ENCODE data around the gene SPATA13. TPM values are rescaled to one million over a fixed set of nuclear protein-coding genes. Genes with fewer than 3 reads are reported as not detected.

SPATA13 gene
- total and polyA plus RNA-seq, 11 donors = 5.4 to 20.1 (median 8.6) TPM

DNA sequence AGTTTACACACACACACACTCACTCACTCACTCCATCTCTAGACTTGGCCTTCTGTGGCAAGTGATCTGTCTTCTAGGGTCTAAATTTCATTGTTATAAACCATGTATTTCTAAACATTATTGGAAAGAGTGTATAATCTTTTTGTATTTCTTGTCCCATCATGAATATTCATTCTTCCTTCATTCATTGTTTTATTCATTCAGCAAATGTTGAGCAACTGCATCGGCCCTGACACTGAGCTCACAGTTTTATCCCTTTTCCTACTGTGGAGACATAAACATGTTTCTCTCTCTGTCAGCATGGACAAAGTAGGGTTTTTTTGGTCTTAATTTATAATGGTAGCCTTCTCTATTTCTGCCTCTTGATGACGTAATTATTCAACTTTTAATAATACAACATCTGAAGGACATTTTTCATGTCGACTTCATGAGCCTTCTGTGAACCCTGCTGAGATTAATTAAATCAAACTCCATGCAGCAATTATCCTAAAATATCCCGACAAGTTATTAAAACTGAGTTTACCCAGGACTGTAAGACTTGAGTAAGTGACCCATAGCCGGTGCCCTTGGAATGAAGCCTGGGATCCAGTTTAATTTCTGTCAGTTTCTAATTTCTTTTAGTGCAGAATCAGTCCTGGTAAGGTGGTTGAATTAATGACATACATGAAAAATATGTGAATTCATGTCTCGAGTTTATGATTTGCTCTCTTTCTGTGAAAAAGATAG lies 7.3 kb downstream of the SPATA13 start:
- H3K4me1 ChIP-seq = peaks cover 0 to 10% (median 0%) of the 10 kb centered on the region in 12 donors
- no peaks in the 10 kb centered on the region for H3K27me3 ChIP-seq
- no peak for TF ChIP-seq POLR2A (IDR thresholded peaks at IDR 0.05)
- TF ChIP-seq, protein P1, sequence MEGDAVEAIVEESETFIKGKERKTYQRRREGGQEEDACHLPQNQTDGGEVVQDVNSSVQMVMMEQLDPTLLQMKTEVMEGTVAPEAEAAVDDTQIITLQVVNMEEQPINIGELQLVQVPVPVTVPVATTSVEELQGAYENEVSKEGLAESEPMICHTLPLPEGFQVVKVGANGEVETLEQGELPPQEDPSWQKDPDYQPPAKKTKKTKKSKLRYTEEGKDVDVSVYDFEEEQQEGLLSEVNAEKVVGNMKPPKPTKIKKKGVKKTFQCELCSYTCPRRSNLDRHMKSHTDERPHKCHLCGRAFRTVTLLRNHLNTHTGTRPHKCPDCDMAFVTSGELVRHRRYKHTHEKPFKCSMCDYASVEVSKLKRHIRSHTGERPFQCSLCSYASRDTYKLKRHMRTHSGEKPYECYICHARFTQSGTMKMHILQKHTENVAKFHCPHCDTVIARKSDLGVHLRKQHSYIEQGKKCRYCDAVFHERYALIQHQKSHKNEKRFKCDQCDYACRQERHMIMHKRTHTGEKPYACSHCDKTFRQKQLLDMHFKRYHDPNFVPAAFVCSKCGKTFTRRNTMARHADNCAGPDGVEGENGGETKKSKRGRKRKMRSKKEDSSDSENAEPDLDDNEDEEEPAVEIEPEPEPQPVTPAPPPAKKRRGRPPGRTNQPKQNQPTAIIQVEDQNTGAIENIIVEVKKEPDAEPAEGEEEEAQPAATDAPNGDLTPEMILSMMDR (IDR thresholded peaks at IDR 0.05) = no peak
- intact Hi-C loops (cut with DNase I) = loop anchor here in 4 of 10 donors (5.0 to 10.0 kb wide), 4 partner anchors 47 to 113 kb away; no protein-coding TSS in a partner anchor
- H3K27ac ChIP-seq = no peak overlapping the region
- H3K36me3 ChIP-seq = peaks cover 0 to 8% (median 0%) of the 10 kb centered on the region in 9 donors
- no peaks in the 10 kb centered on the region for H3K9me3 ChIP-seq
- WGBS, 4 donors = 79 to 91% (median 88%) methylated on average over 6 of the region's 6 CpGs
- no peak overlapping the region for H3K4me3 ChIP-seq
- ATAC-seq (no peak), DNase-seq (no peak)

DNA sequence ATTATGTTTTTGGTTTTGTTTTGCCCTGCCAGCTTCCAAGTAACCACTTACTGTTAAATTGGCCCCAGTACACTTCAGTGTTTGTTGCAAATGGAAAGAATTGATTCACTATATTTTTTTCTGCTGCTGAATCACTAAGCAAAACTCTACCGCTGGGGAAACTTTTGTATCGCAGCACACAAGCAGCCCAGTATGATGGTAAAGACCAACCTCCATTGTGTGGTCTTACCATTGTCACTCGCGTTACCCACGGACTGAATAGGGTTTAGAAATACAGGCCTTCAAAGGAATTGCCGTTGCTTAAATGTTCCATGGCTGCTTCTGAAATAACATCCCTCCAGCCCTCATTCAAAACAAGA lies 7.9 kb downstream of the SPATA13 start:
- peaks cover 0 to 8% (median 0%) of the 10 kb centered on the region in 9 donors for H3K36me3 ChIP-seq
- H3K27me3 ChIP-seq = no peaks in the 10 kb centered on the region
- peaks cover 0 to 11% (median 0%) of the 10 kb centered on the region in 12 donors for H3K4me1 ChIP-seq
- intact Hi-C loops (cut with DNase I) = loop anchor here in 4 of 10 donors (5.0 to 10.0 kb wide), 4 partner anchors 46 to 114 kb away; no protein-coding TSS in a partner anchor
- ATAC-seq (no peak), DNase-seq (no peak)
- H3K27ac ChIP-seq = peak overlapping the region in 1 of 12 donors; percentile 9
- no peaks in the 10 kb centered on the region for H3K9me3 ChIP-seq
- H3K4me3 ChIP-seq = no peak overlapping the region
- WGBS, 4 donors = 66 to 87% (median 78%) methylated on average over 6 of the region's 6 CpGs
- no peak for TF ChIP-seq POLR2A (IDR thresholded peaks at IDR 0.05)
- TF ChIP-seq, protein P1 (IDR thresholded peaks at IDR 0.05) = no peak

DNA sequence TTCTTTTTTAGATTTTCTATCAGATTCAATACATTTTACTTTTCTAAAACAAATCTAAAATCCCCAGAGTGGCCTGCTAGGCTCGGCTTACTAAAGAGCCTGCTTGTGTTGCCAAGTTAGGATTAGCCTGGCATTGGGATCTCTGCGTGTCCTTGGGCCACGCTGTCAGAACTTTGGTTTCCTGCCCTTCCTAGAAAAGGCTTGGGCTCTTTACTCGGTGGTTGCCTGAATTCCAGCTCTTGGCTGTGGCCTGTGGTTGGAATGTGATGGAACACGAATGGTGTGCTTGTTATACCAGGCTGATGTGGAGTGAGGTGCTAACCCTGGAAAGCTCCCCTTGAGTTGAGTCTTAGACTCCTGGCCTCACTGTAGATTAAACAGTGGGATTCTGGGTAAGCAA lies 8.5 kb downstream of the SPATA13 start:
- DNase-seq = no peak
- Histone ChIP-seq H3K36me3 (peaks cover 0 to 8% (median 0%) of the 10 kb centered on the region in 9 donors), H3K4me3 (no peak overlapping the region), H3K27me3 (no peaks in the 10 kb centered on the region), H3K9me3 (no peaks in the 10 kb centered on the region), H3K4me1 (peaks cover 0 to 16% (median 0%) of the 10 kb centered on the region in 12 donors), H3K27ac (peak overlapping the region in 1 of 12 donors; percentile 9)
- TF ChIP-seq, protein P1 (IDR thresholded peaks at IDR 0.05) = no peak
- TF ChIP-seq POLR2A (IDR thresholded peaks at IDR 0.05) = no peak
- intact Hi-C loops (cut with DNase I) = loop anchor here in 4 of 10 donors (5.0 to 10.0 kb wide), 4 partner anchors 46 to 114 kb away; no protein-coding TSS in a partner anchor
- ATAC-seq = peak in 1 of 4 donors; percentile 18
- 41 to 69% (median 46%) methylated on average over 5 of the region's 5 CpGs for WGBS, 4 donors

DNA sequence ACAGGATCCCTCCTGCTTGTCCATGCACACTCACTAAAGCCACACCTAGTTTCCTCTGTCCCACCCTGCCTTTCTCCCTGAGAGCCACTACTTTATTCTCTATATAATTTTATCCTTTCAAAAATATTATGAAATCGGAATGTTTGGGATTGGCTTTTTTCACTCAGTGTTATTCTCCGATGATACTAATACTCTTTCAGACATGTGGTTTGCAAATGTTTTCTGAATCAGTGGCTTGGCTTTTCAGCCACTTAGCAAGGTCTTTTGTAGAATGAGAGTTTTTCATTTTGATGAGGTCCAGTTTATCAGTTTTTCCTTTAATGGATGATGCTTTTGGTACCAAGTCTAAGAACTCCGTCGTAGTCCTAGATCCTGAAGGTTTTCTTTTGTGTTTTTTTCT lies 11.6 kb downstream of the SPATA13 start:
- intact Hi-C loops (cut with DNase I) = no loop called here
- DNase-seq (no peak), ATAC-seq (no peak)
- Histone ChIP-seq H3K4me3 (no peak overlapping the region), H3K36me3 (no peaks in the 10 kb centered on the region), H3K9me3 (no peaks in the 10 kb centered on the region), H3K4me1 (peaks cover 0 to 20% (median 0%) of the 10 kb centered on the region in 12 donors), H3K27me3 (no peaks in the 10 kb centered on the region), H3K27ac (no peak overlapping the region)
- no peak for TF ChIP-seq POLR2A (IDR thresholded peaks at IDR 0.05)
- TF ChIP-seq, protein P1 (IDR thresholded peaks at IDR 0.05) = no peak
- 90 to 96% (median 92%) methylated on average over 4 of the region's 4 CpGs for WGBS, 4 donors
